ENCODE measurements around the gene PIGB. TPM values are rescaled to one million over a fixed set of nuclear protein-coding genes. Genes with fewer than 3 reads are reported as not detected.
A peak's percentile ranks its signal among the peaks of the same experiment; 100 is the strongest.
"Not testable (repeated sequence)": the region's sequence is repeated elsewhere in the genome, so short reads cannot be mapped to it uniquely, and the experiment has no call there.

The PIGB gene
- total RNA-seq, 2 experiments from 2014 or later, result 21.5 to 21.6 TPM

DNA sequence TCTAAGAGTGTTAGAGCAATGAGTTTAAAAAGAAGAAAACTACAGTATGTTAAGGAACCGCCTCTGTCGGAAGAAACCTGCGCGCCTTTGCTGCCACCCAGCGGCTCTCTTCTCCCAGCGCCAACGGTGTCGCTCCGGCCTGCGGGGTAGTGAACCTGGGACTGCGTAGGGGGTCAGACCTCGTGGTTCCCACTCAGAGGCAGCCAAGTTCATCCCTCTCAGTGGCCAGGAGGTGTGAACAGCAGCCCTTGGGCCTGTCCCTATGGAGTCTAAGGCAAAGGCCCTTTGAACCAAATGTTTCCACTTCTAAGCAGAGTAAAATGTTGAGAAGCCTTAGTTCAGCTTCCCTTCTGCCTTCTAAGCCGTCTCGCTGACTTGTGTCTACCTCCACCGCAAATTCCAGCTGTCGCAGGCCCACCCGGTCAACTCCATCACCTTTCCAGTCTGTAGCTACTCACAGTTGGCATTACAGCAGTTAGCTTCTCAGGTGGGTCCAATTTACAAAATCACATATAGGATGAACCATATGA, 28.4 kb upstream of the PIGB start:
- peaks cover 32% of the 10 kb centered on the region for H3K4me1 Mint-ChIP-seq (ENCODE audit: low read depth)

DNA sequence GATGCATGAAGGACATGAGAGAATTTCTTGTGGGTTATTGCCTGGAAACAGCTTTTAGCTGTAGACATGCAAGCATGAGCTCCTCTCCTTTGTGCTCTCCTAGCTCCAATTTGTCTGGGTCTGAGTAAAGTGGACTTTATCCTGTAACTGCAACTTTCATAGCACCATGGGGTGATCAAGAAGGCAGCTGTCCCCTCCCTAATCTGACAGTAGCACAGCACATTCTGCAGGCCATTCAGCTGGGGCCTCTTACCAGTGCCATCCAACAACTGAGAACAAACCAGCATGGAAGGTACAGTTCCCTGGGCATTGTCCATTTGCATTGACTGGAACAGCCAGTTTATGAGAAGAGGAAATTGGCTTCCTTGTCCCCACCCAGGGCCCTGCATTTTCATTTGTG, 21.7 kb upstream of the PIGB start:
- intact Hi-C loops (cut with DNase I, micrococcal nuclease), result loop anchor here in 1 of 2 experiments (10.0 kb wide), 1 partner anchor 1213 kb away; no protein-coding TSS in a partner anchor
- Histone ChIP-seq H3K36me3 (ENCODE audit: insufficient read depth, low read length) (no peaks in the 10 kb centered on the region), H3K27ac (ENCODE audit: low read depth in 1 of 2, low read length in 2 of 2) (no peak overlapping the region), H3K4me3 (ENCODE audit: low read length) (no peak overlapping the region), H3K27me3 (ENCODE audit: control insufficient read depth in 1 of 2, insufficient read depth in 2 of 2, low read length in 2 of 2) (no peaks in the 10 kb centered on the region), H3K9me3 (ENCODE audit: control insufficient read depth in 1 of 2, insufficient read depth in 1 of 2, low read length in 2 of 2) (no peaks in the 10 kb centered on the region), H3K4me1 (ENCODE audit: insufficient read depth, low read length) (no peaks in the 10 kb centered on the region)
- Mint-ChIP-seq H3K4me3 (no peak overlapping the region), H3K27me3 (no peaks in the 10 kb centered on the region), H3K4me1 (ENCODE audit: low read depth) (no peaks in the 10 kb centered on the region), H3K9me3 (no peaks in the 10 kb centered on the region), H3K36me3 (ENCODE audit: low read depth) (no peaks in the 10 kb centered on the region), H3K27ac (no peak overlapping the region)
- TF ChIP-seq, protein P1, sequence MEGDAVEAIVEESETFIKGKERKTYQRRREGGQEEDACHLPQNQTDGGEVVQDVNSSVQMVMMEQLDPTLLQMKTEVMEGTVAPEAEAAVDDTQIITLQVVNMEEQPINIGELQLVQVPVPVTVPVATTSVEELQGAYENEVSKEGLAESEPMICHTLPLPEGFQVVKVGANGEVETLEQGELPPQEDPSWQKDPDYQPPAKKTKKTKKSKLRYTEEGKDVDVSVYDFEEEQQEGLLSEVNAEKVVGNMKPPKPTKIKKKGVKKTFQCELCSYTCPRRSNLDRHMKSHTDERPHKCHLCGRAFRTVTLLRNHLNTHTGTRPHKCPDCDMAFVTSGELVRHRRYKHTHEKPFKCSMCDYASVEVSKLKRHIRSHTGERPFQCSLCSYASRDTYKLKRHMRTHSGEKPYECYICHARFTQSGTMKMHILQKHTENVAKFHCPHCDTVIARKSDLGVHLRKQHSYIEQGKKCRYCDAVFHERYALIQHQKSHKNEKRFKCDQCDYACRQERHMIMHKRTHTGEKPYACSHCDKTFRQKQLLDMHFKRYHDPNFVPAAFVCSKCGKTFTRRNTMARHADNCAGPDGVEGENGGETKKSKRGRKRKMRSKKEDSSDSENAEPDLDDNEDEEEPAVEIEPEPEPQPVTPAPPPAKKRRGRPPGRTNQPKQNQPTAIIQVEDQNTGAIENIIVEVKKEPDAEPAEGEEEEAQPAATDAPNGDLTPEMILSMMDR (IDR thresholded peaks at IDR 0.05), result no peak
- no peak for ATAC-seq (ENCODE audit: poor library complexity)
- ChIA-PET CTCF (no interaction called here), POLR2A (no interaction called here)
- no peak for DNase-seq

More for the DNA sequence above, 28.4 kb upstream of the PIGB start:
- ATAC-seq (ENCODE audit: poor library complexity), result peak; percentile 79
- intact Hi-C loops (cut with DNase I, micrococcal nuclease), result loop anchor here (1.0 to 10.0 kb wide), 8 partner anchors 8 to 1328 kb away; partner anchors contain the start of gene RSL24D1 (in 1 of the 2)
- Histone ChIP-seq H3K27ac (ENCODE audit: low read depth in 1 of 2, low read length in 2 of 2) (peak overlapping the region; percentile 87 to 90), H3K4me1 (ENCODE audit: insufficient read depth, low read length) (peaks cover 33% of the 10 kb centered on the region), H3K9me3 (ENCODE audit: control insufficient read depth in 1 of 2, insufficient read depth in 1 of 2, low read length in 2 of 2) (no peaks in the 10 kb centered on the region), H3K36me3 (ENCODE audit: insufficient read depth, low read length) (no peaks in the 10 kb centered on the region), H3K27me3 (ENCODE audit: control insufficient read depth in 1 of 2, insufficient read depth in 2 of 2, low read length in 2 of 2) (no peaks in the 10 kb centered on the region), H3K4me3 (ENCODE audit: low read length) (peak overlapping the region; percentile 88)
- no peaks in the 10 kb centered on the region for H3K27me3 Mint-ChIP-seq
- CTCF ChIA-PET, result interaction anchor here (0.6 to 1.5 kb wide), 11 partner anchors 27 to 702 kb away, joined by 3 to 10 read pairs (median 4); partner anchors contain the start of genes CCPG1 and PIERCE2
- TF ChIP-seq, protein P1 (IDR thresholded peaks at IDR 0.05), result peak; percentile 90
- peak; percentile 74 to 91 (median 82) for DNase-seq
- no peaks in the 10 kb centered on the region for H3K9me3 Mint-ChIP-seq
- peaks cover 17% of the 10 kb centered on the region for H3K36me3 Mint-ChIP-seq (ENCODE audit: low read depth)
- peak overlapping the region; percentile 94 for H3K27ac Mint-ChIP-seq
- POLR2A ChIA-PET, result interaction anchor here (0.7 to 1.4 kb wide), 4 partner anchors 29 to 94 kb away, joined by 3 to 5 read pairs (median 4); partner anchors contain the start of genes PIGB, PIGBOS1 and RSL24D1
- H3K4me3 Mint-ChIP-seq, result peak overlapping the region; percentile 96

DNA sequence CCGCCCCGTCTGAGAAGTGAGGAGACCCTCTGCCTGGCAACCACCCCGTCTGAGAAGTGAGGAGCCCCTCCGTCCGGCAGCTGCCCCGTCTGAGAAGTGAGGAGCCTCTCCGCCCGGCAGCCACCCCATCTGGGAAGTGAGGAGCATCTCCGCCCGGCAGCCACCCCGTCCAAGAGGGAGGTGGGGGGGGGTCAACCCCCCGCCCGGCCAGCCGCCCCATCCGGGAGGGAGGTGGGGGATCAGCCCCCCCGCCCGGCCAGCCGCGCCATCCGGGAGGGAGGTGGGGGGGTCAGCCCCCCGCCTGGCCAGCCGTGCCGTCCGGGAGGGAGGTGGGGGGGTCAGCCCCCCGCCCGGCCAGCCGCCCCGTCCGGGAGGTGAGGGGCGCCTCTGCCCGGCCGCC, 16.2 kb upstream of the PIGB start:
- H3K9me3 ChIP-seq (ENCODE audit: control insufficient read depth in 1 of 2, insufficient read depth in 1 of 2, low read length in 2 of 2); H3K27me3 Mint-ChIP-seq; H3K4me3 ChIP-seq (ENCODE audit: low read length); POLR2A ChIA-PET; H3K4me1 Mint-ChIP-seq (ENCODE audit: low read depth); CTCF ChIA-PET; ATAC-seq (ENCODE audit: poor library complexity); intact Hi-C loops (cut with DNase I, micrococcal nuclease); H3K27me3 ChIP-seq (ENCODE audit: control insufficient read depth in 1 of 2, insufficient read depth in 2 of 2, low read length in 2 of 2); H3K27ac Mint-ChIP-seq; H3K9me3 Mint-ChIP-seq; H3K4me1 ChIP-seq (ENCODE audit: insufficient read depth, low read length); H3K27ac ChIP-seq (ENCODE audit: low read depth in 1 of 2, low read length in 2 of 2); H3K4me3 Mint-ChIP-seq; DNase-seq; H3K36me3 ChIP-seq (ENCODE audit: insufficient read depth, low read length): not testable (repeated sequence)
- peaks cover 21% of the 10 kb centered on the region for H3K36me3 Mint-ChIP-seq (ENCODE audit: low read depth)
